Measurements from ENCODE around the gene THAP4. TPM values are rescaled to one million over a fixed set of nuclear protein-coding genes. Genes with fewer than 3 reads are reported as not detected.
A peak's percentile ranks its signal among the peaks of the same experiment; 100 is the strongest.

Gene THAP4
- total RNA-seq, 1 donor from 2014 or later: 46.0 TPM

- H4K20me1 ChIP-seq (ENCODE audit: insufficient read depth, low read length): peaks cover 9% of the 10 kb centered on the region
- FAIRE-seq: peak; percentile 94
- DNase-seq (ENCODE audit: low read depth): peak; percentile 98
- Mint-ChIP-seq H3K4me3 (ENCODE audit: unreplicated experiment) (peak overlapping the region; percentile 74), H3K9me3 (ENCODE audit: unreplicated experiment) (no peaks in the 10 kb centered on the region), H3K27me3 (ENCODE audit: low read depth, unreplicated experiment) (no peaks in the 10 kb centered on the region), H3K4me1 (ENCODE audit: low read depth, unreplicated experiment) (peaks cover 19% of the 10 kb centered on the region), H3K36me3 (ENCODE audit: low read depth, unreplicated experiment) (peaks cover 12% of the 10 kb centered on the region), H3K27ac (ENCODE audit: unreplicated experiment) (peak overlapping the region; percentile 87)
- H3K27ac ChIP-seq (ENCODE audit: low read depth, low read length): peak overlapping the region; percentile 88
- no peaks in the 10 kb centered on the region for H3K9me3 ChIP-seq (ENCODE audit: insufficient read depth, low read depth, low read length)
- H3K4me2 ChIP-seq (ENCODE audit: low read length): peak overlapping the region; percentile 70
- H3K9ac ChIP-seq (ENCODE audit: low read length): peak overlapping the region; percentile 66
- peaks cover 26% of the 10 kb centered on the region for H3K4me1 ChIP-seq (ENCODE audit: insufficient read depth, low read length)
- H3K36me3 ChIP-seq (ENCODE audit: insufficient read depth, low read length): peaks cover 17% of the 10 kb centered on the region
- H3K79me2 ChIP-seq (ENCODE audit: insufficient read depth, low read length): peaks cover 49% of the 10 kb centered on the region
- H3K27me3 ChIP-seq (ENCODE audit: insufficient read depth, low read length): no peaks in the 10 kb centered on the region
- peak overlapping the region; percentile 25 for H3K4me3 ChIP-seq (ENCODE audit: insufficient read depth, low read depth, low read length)
- no peak overlapping the region for H2AFZ ChIP-seq (ENCODE audit: low read depth, low read length)
- TF ChIP-seq CTCF (IDR thresholded peaks at IDR 0.05; ENCODE audit: insufficient read depth, low read depth, low read length): no peak
- TF ChIP-seq EZH2 (IDR thresholded peaks at IDR 0.05; ENCODE audit: insufficient read depth, low read length): no peak
These were observed 44.1 kb upstream of the THAP4 start for GRCh38 chr2:241680827-241681599.

- H3K4me1 Mint-ChIP-seq (ENCODE audit: low read depth, unreplicated experiment): peaks cover 19% of the 10 kb centered on the region
- Histone ChIP-seq H3K27me3 (ENCODE audit: insufficient read depth, low read length) (no peaks in the 10 kb centered on the region), H3K4me2 (ENCODE audit: low read length) (peak overlapping the region; percentile 70), H3K4me3 (ENCODE audit: insufficient read depth, low read depth, low read length) (no peak overlapping the region), H3K36me3 (ENCODE audit: insufficient read depth, low read length) (peaks cover 17% of the 10 kb centered on the region), H3K79me2 (ENCODE audit: insufficient read depth, low read length) (peaks cover 39% of the 10 kb centered on the region), H3K9ac (ENCODE audit: low read length) (no peak overlapping the region), H3K9me3 (ENCODE audit: insufficient read depth, low read depth, low read length) (no peaks in the 10 kb centered on the region), H3K4me1 (ENCODE audit: insufficient read depth, low read length) (peaks cover 19% of the 10 kb centered on the region), H2AFZ (ENCODE audit: low read depth, low read length) (no peak overlapping the region), H3K27ac (ENCODE audit: low read depth, low read length) (peak overlapping the region; percentile 88), H4K20me1 (ENCODE audit: insufficient read depth, low read length) (peaks cover 9% of the 10 kb centered on the region)
- H3K4me3 Mint-ChIP-seq (ENCODE audit: unreplicated experiment): no peak overlapping the region
- H3K9me3 Mint-ChIP-seq (ENCODE audit: unreplicated experiment): no peaks in the 10 kb centered on the region
- FAIRE-seq (no peak), DNase-seq (ENCODE audit: low read depth) (no peak)
- H3K36me3 Mint-ChIP-seq (ENCODE audit: low read depth, unreplicated experiment): peaks cover 12% of the 10 kb centered on the region
- H3K27ac Mint-ChIP-seq (ENCODE audit: unreplicated experiment): peak overlapping the region; percentile 87
- TF ChIP-seq CTCF (IDR thresholded peaks at IDR 0.05; ENCODE audit: insufficient read depth, low read depth, low read length) (no peak), EZH2 (IDR thresholded peaks at IDR 0.05; ENCODE audit: insufficient read depth, low read length) (no peak)
- no peaks in the 10 kb centered on the region for H3K27me3 Mint-ChIP-seq (ENCODE audit: low read depth, unreplicated experiment)
These were observed 43.1 kb upstream of the THAP4 start for GRCh38 chr2:241680044-241680443.
